GM21723 (cell line): ENCODE measurements around the gene BEND7.

Source experiments
- ATAC-seq: cut with Tn5 transposase; IDR thresholded peaks from one replicate; pipeline ENCODE4 v1.9.1; 2021; ENCODE audit warnings: mild to moderate bottlenecking, moderate library complexity; ENCODE audit not compliant: unreplicated experiment

BEND7 gene

GRCh38 chr10:13392701-13393100 lies 136.1 kb downstream of the BEND7 start:
- ATAC-seq, result no peak
